AG04449 (cell line): Measurements from ENCODE around the gene SPOCK3.
"Not testable (repeated sequence)": the region's sequence is repeated elsewhere in the genome, so short reads cannot be mapped to it uniquely, and the experiment has no call there.

Source experiments
- CTCF ChIA-PET: fragments of 350-600 bp; formaldehyde crosslinking; extraction: SDS; loops from one replicate; lab custom pipeline; 2021; ENCODE audit warnings: antibody characterized with exemption; lab: Yijun Ruan, JAX
- POLR2A ChIA-PET: fragments of 400-600, 350-600 bp; formaldehyde crosslinking; extraction: SDS; loops from one replicate; lab custom pipeline; 2020; ENCODE audit warnings: antibody characterized with exemption, inconsistent platforms; lab: Yijun Ruan, JAX
- DNase-seq: peaks from one replicate; pipeline ENCODE4 v3.0.0-alpha.2; 2010; ENCODE audit warnings: low read depth, low spot score
- H3K4me3 ChIP-seq: 2 replicates; pipeline ENCODE4 v1.5.1; 2011; ENCODE audit warnings: low read depth, mild to moderate bottlenecking, control low read depth, low read length
- CTCF ChIP-seq: IDR thresholded peaks from one replicate; pipeline ENCODE4 v1.5.1; 2011; ENCODE audit warnings: mild to moderate bottlenecking, moderate library complexity, low read length, control low read depth, inconsistent platforms; ENCODE audit not compliant: insufficient read depth; ENCODE audit errors: missing control alignments

The SPOCK3 gene

GRCh38 chr4:167234316-167234881 is at the start of gene SPOCK3:
SPOCK3 (minus strand) TSS chr4:167234494.
- CTCF ChIA-PET = no interaction called here
- POLR2A ChIA-PET = no interaction called here
- no peak for DNase-seq
- no peak for TF ChIP-seq CTCF
- peak within 1 kb of the TSS; percentile 61 for H3K4me3 ChIP-seq

- POLR2A ChIA-PET = interaction anchor here (0.6 kb wide), 1 partner anchor 28 kb away, joined by 3 read pairs; no protein-coding TSS in a partner anchor
- no peak for DNase-seq
- CTCF ChIA-PET = no interaction called here
- H3K4me3 ChIP-seq = no peak overlapping the region
- no peak for TF ChIP-seq CTCF
These were observed 48.0 kb upstream of the SPOCK3 start for GRCh38 chr4:167282171-167282864.

DNA sequence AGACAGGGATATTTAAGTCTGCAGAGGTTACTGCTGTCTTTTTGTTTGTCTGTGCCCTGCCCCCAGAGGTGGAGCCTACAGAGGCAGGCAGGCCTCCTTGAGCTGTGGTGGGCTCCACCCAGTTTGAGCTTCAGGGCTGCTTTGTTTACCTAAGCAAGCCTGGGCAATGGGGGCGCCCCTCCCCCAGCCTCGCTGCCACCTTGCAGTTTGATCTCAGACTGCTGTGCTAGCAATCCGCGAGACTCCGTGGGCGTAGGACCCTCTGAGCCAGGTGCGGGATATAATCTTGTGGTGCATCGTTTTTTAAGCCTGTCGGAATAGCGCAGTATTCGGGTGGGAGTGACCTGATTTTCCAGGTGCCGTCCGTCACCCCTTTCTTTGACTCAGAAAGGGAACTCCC is 47.3 kb upstream of the SPOCK3 start:
- CTCF ChIA-PET, H3K4me3 ChIP-seq, DNase-seq, POLR2A ChIA-PET: not testable (repeated sequence)

DNA sequence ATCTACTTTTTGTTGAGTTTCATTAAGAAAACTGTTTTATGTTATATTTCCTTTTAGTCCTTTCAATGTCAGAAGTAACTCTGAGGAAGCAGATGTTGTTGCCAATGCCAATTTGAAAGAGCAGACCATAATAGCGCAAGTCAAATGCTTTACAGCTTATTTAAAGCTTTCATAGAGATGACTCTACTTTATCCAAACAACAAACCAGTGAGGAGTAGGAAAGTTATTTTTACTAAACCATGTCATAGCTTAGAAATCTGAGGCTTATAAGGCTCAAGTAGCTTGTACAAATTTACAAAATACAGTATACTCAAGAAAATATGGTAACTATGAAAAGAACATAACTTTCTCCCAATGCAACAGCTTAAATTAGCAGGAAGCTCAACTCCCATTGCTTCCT is 40.1 kb upstream of the SPOCK3 start:
- ChIA-PET CTCF (no interaction called here), POLR2A (interaction anchor here (0.6 kb wide), 1 partner anchor 176 kb away, joined by 3 read pairs; no protein-coding TSS in a partner anchor)
- peak; percentile 33 for DNase-seq
- no peak overlapping the region for H3K4me3 ChIP-seq
- TF ChIP-seq CTCF = no peak

GRCh38 chr4:167265231-167265630 is 30.9 kb upstream of the SPOCK3 start:
- TF ChIP-seq CTCF = no peak
- POLR2A ChIA-PET = no interaction called here
- no peak overlapping the region for H3K4me3 ChIP-seq
- CTCF ChIA-PET = no interaction called here
- DNase-seq = no peak

DNA sequence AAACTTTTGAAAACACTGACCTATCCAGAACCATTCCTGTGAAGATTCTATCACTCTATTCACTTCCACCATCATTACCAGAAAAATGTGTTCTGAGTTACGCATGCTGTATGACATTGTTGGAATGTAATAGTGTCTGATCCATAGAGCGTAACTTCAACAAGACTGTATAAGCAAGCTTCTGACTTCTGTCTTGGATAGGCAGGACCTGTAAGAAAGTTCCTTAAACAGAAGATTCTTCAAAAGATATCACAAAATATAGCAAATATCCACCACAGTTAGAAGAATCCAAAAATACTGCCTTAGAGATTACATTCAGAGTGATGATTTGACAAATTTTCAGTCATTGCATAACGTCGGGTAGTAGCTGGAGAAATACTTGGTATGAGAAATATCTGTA is 14.0 kb upstream of the SPOCK3 start:
- no peak for TF ChIP-seq CTCF
- H3K4me3 ChIP-seq = no peak overlapping the region
- POLR2A ChIA-PET = no interaction called here
- no peak for DNase-seq
- CTCF ChIA-PET = no interaction called here
